Stimulated activated naive CD4-positive, alpha-beta T cell treated with Interleukin-2 at 50 U/mL for 16 hours (primary cell): Measurements from ENCODE around the gene ZNF385A.
A peak's percentile ranks its signal among the peaks of the same experiment; 100 is the strongest.

Source experiments
- DNase-seq: peaks from one replicate; lab custom pipeline; 2025; lab: John Stamatoyannopoulos, UW

Gene ZNF385A

DNA sequence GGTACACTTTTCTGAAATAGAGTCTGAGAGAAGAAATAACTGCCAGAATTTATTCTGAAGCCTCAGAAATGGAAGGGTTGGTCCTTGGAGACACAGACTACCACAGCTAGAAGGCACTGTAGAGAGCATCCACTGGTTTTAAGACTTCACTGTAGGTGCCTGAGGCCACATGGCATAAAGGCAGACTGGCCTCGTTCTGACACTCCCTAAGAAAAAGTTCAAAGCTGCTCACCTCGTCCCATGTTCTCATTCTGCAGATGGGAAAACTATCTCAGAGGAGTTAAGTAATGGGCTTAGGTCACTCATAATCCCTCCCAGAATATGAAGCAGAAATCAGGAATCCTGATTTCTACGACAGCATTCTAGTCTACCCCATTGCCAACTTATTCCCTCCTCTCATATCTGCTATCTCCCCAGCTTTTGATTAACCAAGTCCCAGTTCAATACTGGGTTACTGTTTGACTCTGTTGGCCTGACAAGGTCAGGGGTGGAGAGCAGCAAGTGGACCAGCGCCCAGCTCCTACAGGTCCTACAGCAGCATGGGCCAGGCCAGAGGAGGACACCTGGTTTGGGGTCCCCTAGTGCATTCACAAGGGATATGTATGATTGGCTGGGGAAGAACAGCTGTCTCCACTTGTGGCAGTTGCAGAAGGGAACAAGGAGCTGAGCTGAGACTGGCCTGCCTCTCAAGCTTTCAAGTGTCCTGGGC lies 30.8 kb upstream of the ZNF385A start:
- DNase-seq = no peak

- DNase-seq = peak; percentile 63
Observed at GRCh38 chr12:54413284-54414190, 29.0 kb upstream of the ZNF385A start.

DNA sequence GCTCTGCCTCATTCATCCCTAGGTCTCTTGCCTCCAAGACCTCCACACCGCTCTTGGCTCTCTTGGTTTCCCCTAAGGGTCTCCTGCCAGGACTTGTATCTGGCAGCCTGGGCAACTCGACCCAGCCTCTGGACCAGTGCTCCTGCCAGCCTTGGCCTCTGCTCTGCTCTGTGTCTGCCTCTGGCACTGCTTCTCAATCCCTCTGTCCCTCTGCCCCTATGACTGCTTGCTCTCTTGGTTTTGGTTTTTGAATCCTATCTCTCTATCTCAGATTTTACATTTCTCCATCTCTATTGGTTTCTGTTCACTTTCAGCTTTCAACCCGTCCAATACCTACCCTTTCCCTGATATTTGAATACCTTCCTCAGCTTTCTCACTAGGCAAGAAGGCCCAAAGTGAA lies 28.3 kb upstream of the ZNF385A start:
- DNase-seq = no peak

- no peak for DNase-seq
Observed at GRCh38 chr12:54412348-54412747, 27.8 kb upstream of the ZNF385A start.

- peak; percentile 53 for DNase-seq
Observed at GRCh38 chr12:54411391-54412241, 27.1 kb upstream of the ZNF385A start.

GRCh38 chr12:54409267-54409666 lies 24.7 kb upstream of the ZNF385A start:
- no peak for DNase-seq

DNA sequence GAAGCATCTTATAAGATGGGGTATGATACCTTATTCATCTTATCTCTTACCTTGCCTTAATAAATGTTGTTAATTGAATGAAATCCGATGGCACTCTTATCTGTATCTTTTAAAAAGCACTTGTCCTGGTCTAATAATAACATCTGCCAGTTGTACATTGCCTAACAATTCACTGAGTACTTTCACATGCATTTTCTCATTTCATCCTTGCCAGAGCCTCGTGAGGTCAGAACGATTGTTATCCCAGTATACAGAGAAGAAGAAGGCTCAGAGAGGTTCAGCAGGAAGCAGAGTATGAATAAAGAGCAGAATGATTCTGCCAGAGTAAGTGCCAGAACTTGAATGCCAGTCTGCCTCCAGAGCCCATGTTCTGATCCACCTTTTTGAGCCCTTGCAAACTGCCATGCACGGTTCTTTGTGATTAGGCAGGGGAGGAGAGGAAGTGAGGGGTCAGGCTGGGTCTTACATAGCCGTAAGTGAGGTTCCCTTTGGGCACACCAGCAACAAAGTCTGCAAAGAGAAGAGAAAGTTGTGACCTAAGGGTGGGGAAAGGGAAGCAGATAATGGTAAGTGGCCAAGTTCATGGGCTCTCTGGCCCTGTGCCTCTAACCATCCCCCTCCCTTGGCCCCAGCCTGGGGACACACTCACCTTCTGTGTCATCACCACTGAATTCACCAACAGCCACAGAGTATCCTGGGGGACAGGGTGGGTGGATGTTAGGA lies 22.8 kb upstream of the ZNF385A start:
- no peak for DNase-seq

- DNase-seq = no peak
Observed at GRCh38 chr12:54405573-54405972, 21.0 kb upstream of the ZNF385A start.

GRCh38 chr12:54405106-54405505 lies 20.6 kb upstream of the ZNF385A start:
- no peak for DNase-seq

DNA sequence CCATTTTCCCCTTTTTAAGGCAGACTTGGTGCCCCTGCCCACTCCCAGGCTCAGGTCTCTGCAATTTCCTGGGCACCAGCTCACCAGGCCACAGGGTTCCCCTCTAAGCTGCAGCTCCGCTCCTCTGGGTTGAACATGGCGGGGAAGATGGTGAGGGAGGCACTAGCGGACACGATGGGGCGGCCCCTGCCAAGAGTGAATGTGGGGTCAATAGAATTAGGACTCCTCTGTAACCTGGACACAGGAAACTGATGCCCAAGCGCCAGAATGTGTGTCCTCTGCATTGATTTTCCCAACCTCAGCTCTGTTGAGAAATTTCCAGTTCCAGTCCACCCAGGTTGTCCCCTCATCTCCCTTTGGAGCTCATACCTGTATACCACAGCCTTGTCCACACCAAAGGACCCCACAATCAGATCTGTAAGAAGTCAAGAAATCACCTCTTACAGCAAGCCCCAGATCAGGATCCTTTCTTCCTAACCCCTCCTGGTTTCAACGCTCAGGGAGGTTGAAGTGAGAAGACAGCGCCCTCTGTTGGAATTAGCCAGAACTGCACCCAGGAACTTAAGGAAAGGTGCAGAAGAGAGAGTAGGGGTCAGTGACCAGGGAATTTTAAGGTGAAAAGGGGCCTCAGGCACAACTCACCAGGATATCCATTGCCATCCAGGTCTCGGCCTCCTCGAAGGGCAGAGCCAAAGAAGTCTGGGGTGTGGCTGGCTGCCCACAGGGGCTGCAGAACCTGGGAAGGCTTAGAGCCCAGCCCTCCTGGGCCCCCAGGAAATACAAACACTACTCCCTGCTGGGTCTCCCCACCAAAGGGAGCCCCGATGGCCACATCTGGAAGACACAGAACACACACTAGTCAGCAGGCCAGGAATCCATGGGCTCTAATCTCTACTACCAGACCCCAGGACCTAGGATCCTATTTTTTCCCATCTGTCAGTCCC lies 19.8 kb upstream of the ZNF385A start:
- DNase-seq = peak; percentile 46

DNA sequence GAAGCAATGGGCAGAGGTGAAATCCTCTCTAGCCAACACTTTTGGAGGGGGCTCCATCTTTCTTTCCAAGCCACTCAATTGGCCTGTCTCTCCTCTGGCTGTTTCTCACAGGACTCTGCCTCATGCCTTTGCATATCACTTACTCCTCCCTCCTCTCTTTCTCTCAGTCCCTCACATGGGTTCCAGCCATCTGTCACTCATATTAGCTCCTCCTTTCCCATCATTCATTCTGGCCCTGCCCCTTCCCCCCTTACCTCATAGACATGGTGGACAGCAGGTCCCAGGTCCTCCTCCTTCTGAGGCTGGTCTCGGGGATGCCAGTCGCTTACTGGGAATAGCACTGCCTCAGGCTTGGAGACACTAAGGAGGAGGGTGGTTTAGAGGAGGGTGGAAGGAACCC lies 16.6 kb upstream of the ZNF385A start:
- DNase-seq = no peak

- DNase-seq = peak; percentile 75
Observed at GRCh38 chr12:54398995-54399793, 14.7 kb upstream of the ZNF385A start.

- DNase-seq = no peak
Observed at GRCh38 chr12:54398218-54398617, 13.7 kb upstream of the ZNF385A start.

GRCh38 chr12:54397157-54397556 lies 12.6 kb upstream of the ZNF385A start:
- DNase-seq = no peak

GRCh38 chr12:54395545-54395944 lies 11.0 kb upstream of the ZNF385A start:
- DNase-seq = no peak

DNA sequence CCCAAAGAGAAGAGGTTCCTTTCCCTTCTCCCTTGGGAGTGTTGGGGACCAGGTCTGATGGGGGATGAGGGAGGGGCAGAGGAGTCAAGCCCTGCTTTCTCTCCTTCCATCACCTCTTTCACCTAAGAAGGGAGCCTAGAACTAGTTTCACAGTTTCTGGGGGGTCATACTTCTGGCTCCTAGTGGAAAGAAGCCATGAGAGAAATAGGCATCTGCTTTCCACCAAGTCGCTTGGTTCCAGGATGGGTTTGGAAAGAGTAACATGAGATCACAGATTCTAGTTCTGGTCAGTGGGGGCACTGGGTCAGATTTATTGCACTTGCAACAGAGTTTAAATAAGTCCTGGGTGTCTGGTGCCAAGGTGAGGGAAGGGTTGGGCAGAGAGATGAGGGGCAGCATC lies 10.5 kb upstream of the ZNF385A start:
- no peak for DNase-seq

DNA sequence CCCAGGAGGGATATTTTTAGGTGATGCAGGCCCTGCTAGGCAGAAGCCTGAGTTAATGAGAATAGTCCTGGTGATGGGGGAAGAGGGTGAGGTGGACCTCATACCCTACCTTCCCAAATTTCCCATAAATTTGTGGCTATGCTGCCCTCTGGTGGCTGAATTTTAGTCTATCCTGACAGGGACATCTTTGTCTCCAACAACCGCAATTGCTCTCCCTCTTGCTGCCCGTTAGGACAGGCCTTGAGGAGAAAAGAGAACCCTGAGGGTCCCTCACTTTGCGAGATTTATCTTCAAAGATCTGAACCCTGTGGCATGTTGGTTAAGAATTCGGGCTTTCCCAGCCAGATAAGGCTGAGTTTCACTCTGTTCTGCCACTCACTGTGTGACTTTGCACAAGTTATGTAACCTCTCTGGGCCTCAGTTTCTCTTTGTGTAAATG lies 9.8 kb upstream of the ZNF385A start:
- DNase-seq = no peak

GRCh38 chr12:54393743-54394142 lies 9.2 kb upstream of the ZNF385A start:
- DNase-seq = no peak

GRCh38 chr12:54393207-54393609 lies 8.7 kb upstream of the ZNF385A start:
- no peak for DNase-seq
